Fibroblast of skin of left biceps (primary cell): ENCODE measurements around the gene RELL1.

Source experiments
- DNase-seq, 2 experiments: peaks; one replicate each; pipeline ENCODE4 v3.0.0-alpha.2; 2013; ENCODE audit warnings: low read depth in 2 of 2

The RELL1 gene

GRCh38 chr4:37639551-37640285 lies 46.5 kb downstream of the RELL1 start:
- DNase-seq, result no peak

GRCh38 chr4:37635155-37635554 lies 51.0 kb downstream of the RELL1 start:
- no peak for DNase-seq

GRCh38 chr4:37634180-37634579 lies 52.0 kb downstream of the RELL1 start:
- DNase-seq, result no peak

DNA sequence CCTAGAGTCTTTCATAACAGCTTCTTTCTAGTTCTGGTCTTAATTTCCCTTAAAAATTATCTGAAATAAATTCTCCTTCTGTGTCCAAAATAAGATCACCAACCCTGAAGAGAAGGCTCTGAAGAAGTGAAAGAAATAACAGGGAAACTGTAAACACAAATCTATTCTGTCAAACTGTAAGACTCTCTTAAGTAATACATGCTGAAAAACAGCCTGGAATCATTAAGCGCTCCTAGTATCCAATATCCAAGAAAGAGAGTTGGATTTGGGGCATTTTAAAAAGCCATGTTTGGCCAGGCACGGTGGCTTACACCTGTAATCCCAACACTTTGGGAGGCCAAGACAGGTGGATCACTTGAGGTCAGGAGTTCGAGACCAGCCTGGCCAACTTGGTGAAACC lies 53.3 kb downstream of the RELL1 start:
- no peak for DNase-seq

GRCh38 chr4:37631551-37631950 lies 54.6 kb downstream of the RELL1 start:
- DNase-seq, result peak in 1 of 2 experiments; percentile 17

GRCh38 chr4:37629713-37630112 lies 56.5 kb downstream of the RELL1 start:
- no peak for DNase-seq

- DNase-seq, result no peak
These were observed 57.1 kb downstream of the RELL1 start for GRCh38 chr4:37628977-37629609.

GRCh38 chr4:37627263-37627662 lies 58.9 kb downstream of the RELL1 start:
- DNase-seq, result no peak

DNA sequence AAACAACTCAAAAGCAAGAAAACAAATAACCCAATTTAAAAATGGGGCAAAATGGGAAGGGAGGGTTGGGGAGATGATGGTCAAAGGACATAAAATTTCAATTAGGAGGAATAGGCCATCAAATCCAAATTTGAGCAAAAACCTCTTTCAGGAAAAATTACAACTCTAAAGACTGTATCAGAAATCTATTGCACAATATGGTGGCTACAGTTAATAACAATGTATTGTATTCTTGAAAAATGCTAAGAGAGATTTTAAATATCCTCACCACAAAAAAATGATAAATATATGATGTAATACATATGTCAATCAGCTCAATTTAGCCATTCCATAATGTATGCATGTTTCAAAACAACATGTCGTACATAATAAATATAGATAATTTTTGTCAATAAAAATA lies 60.7 kb downstream of the RELL1 start:
- DNase-seq, result no peak

DNA sequence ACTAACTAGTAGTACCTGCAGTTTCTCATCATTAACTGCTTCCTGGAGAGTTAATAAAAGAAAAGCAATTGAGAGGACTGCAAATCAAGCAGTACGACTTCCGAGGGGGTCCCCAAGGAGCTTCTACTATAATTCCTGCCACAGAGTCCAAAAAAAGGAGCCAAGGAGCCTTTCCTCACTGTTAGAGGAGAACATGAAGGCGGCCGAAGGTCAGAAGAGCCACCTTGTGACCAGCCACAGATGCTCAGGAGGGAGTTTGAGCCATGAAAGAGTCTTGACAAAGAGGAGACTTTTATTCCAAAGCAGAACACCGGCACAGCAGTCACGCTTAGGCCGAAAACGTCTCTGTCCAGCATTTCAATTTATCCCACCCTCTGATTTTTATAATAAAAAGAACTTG lies 62.2 kb downstream of the RELL1 start:
- no peak for DNase-seq

DNA sequence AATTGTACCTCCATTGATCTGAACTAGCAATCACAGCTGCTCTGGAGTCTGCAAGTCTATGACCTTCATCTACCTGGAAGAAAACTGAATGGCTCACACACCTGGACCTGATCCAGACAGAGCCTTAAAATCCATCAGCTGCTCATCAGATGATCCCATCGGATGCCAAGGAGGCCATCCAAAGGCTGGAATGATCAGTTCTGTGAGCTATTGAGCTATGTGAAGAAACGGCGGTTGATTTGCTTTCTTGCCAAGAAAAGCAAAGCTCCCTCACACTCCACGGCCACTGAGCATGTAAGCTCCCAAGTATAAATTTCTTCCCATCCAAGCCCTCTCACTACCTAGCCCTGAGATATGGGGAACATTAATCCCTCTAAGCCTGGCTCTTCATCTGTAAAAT lies 63.1 kb downstream of the RELL1 start:
- no peak for DNase-seq

DNA sequence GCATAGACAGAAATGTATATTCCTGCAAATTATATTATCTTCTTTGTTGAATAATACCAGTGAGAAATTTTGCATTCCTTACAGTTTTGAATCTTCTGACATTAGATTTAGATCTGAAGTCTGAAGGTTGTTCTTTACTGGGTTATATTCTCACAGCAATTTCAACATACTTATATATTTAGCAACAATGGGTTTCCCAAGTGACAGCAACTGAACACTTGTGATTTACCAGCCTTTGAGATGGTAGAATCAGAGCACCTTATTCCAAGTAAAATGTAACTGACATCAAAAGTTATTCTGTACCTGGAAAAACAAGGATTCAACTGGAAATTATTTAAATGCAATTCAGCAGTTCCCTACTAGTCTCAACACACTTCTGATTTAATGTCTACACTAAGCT lies 66.0 kb downstream of the RELL1 start:
- DNase-seq, result no peak

GRCh38 chr4:37615720-37616063 lies 70.5 kb downstream of the RELL1 start:
- DNase-seq, result no peak

- no peak for DNase-seq
These were observed 71.0 kb downstream of the RELL1 start for GRCh38 chr4:37615059-37615719.

DNA sequence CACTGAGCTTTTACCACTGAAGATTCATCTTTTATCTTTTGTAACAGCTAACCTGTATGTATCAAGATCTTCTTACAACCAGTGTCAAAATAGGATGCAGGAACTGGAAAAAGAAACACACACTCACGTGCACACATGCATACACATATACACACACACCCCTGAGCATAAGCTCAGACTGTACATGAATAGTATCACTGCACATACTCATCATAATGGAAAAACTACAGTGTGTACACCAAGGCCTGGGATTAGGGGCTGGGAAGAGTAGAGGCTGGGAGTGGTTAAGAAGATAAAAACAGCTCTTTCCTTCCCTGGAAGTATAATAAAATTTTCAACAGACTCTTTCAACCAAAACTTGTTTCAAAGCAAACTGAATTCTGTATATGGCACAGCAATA lies 73.4 kb downstream of the RELL1 start:
- no peak for DNase-seq

DNA sequence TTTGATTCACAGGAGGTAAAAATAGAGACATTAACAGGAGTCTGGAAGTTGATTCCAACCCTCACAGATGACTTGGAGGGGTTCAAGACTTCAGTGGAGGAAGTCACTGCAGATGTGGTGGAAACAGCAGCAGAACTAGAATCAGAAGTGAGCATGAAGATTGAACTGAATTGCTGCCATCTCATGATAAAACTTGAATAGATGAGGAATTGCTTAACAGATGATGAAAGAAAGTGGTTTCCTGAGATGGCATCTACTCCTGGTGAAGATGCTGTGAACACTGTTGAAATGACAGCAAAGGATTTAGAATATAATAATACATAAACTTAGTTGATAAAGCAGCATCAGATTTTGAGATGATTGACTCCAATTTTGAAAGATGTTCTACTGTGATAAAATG lies 76.5 kb downstream of the RELL1 start:
- no peak for DNase-seq

- DNase-seq, result no peak
These were observed 79.2 kb downstream of the RELL1 start for GRCh38 chr4:37607018-37607417.

- DNase-seq, result no peak
These were observed 80.2 kb downstream of the RELL1 start for GRCh38 chr4:37605843-37606565.

DNA sequence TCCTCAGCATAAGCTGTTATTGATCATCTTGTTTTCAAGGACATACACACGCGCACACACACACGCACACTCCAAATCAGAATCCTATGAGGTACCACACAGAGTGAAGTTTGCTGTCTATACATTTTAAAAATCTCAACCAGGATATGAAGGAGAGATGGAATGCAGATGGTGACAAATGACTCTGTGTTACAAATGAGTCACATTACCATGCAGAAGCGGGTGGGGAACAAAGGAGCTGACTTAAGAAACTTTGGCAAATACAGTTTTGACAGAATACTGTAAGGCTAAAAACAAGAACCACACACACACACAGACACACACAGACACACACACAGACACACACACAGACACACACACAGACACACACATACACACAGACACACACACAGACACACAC lies 81.7 kb downstream of the RELL1 start:
- DNase-seq, result peak in 1 of 2 experiments; percentile 13

DNA sequence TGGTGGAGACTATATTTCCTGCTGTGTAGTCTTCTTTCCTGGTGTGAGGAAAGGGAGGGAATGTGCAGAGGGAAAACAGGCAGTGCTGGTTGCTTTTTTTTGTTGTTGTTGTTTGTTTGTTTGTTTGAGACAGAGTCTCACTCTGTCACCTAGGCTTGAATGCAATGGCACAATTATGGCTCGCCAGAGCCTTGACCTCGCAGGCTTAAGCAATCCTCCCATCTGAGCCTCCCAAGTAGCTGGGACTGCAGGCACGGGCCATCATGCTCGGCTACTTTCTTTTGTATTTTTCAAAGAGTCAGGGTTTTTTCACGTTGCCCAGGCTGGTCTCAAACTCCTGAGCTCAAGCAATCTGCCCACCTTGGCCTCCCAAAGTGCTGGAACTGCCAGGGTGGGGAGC lies 82.5 kb downstream of the RELL1 start:
- no peak for DNase-seq

DNA sequence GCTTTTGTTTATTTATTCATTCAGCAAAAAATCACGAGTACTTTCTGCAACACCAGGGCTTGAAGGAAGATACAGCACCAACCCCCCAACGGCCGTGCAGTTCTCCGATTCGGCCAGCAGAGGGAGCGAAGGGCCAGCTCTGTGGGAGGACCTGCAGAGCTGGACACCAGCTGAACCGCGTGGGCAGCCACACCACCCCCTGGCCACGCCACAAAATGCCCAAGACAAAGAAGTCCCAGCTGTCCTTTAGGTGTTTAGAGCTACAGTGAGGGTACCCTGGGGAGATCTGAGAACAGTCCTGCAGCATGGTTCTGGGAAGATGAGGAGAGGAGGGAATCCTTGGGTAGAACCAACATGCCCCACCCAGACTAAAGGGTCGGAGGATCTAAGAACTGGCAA lies 83.1 kb downstream of the RELL1 start:
- no peak for DNase-seq

DNA sequence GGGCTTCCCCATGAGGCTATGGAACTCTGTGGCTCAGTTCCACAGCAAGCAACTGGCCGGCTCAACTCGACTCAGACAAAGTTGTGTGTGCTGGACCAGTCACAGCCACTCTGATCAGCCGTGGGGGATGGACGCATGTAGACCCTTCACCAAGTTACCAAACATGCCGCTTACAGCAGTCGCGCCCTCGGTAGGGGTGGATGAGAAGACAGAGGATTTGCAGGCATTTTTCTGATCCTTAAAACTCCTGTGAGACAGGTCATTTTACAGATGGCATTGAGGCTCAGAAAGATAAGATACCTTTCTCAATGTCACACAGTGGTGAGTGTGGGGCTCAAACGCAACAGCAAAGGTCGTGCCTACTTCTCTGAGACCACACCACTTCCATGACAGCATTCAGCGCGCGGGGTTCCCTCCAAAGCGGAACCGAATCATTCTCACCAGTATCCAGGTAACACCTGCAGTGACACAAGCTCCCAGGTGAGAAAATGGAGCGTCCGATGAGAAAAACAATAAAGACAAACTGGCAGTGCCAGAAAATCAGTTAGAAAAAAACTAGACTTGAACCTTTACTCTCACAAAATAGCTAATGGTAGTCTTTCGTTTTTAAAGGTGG lies 83.6 kb downstream of the RELL1 start:
- no peak for DNase-seq
